H1 (cell line): Measurements from ENCODE around the gene UBE2K. TPM values are rescaled to one million over a fixed set of nuclear protein-coding genes. Genes with fewer than 3 reads are reported as not detected.
"Not testable (repeated sequence)": the region's sequence is repeated elsewhere in the genome, so short reads cannot be mapped to it uniquely, and the experiment has no call there.

Experiments
- CTCF ChIA-PET: fragments of 300-600 bp; sonication (Branson Sonifier 250); formaldehyde crosslinking; loops from one replicate; lab custom pipeline; 2021; ENCODE audit not compliant: partially characterized antibody; lab: Charles Lee
- POLR2A ChIA-PET: fragments of 300-600 bp; sonication (Branson Sonifier 250); formaldehyde crosslinking; loops from one replicate; lab custom pipeline; 2021; ENCODE audit warnings: inconsistent platforms; ENCODE audit not compliant: partially characterized antibody; lab: Charles Lee
- DNase-seq, 2 experiments: peaks; one replicate each; pipeline versions ENCODE4 v3.0.0 to v3.0.0-alpha.2; 2010 to 2022; ENCODE audit warnings: low spot score in 2 of 2, low read depth in 1 of 2, mixed read lengths in 1 of 2
- FAIRE-seq: peaks from 2 replicates; lab custom pipeline; 2011; peaks lifted over from hg19 to GRCh38; lab: Jason Lieb, UNC
- H2AFZ ChIP-seq: 2 replicates; pipeline ENCODE4 v1.8.1; 2012; ENCODE audit warnings: low read length, inconsistent platforms
- H2AK5ac ChIP-seq: 2 replicates; pipeline ENCODE4 v1.6.1; 2013; ENCODE audit warnings: low read depth, low read length
- H2BK120ac ChIP-seq: replicated peaks from 2 replicates; pipeline ENCODE3; 2013; ENCODE audit warnings: low read depth, low read length, inconsistent platforms
- H2BK12ac ChIP-seq: 2 replicates; pipeline ENCODE4 v1.6.1; 2013; ENCODE audit warnings: low read depth, low read length
- H2BK15ac ChIP-seq: 2 replicates; pipeline ENCODE4 v1.6.1; 2013; ENCODE audit warnings: low read length
- H2BK20ac ChIP-seq: 2 replicates; pipeline ENCODE4 v1.6.1; 2013; ENCODE audit warnings: low read length
- H2BK5ac ChIP-seq: 2 replicates; pipeline ENCODE4 v1.6.1; 2013; ENCODE audit warnings: low read depth, low read length
- H3K14ac ChIP-seq: 2 replicates; pipeline ENCODE4 v1.6.1; 2013; ENCODE audit warnings: inconsistent platforms; ENCODE audit not compliant: insufficient read length
- H3K18ac ChIP-seq: 2 replicates; pipeline ENCODE4 v1.6.1; 2013; ENCODE audit warnings: low read length; ENCODE audit errors: extremely low read depth
- H3K23ac ChIP-seq: 2 replicates; pipeline ENCODE4 v1.6.1; 2013; ENCODE audit warnings: inconsistent platforms; ENCODE audit not compliant: insufficient read length
- H3K23me2 ChIP-seq: 2 replicates; pipeline ENCODE4 v1.6.1; 2013; ENCODE audit warnings: low read depth, low read length
- H3K27ac ChIP-seq: 2 replicates; pipeline ENCODE4 v1.6.1; 2011; ENCODE audit warnings: low read depth, low read length, inconsistent platforms
- H3K27me3 ChIP-seq, 4 experiments: replicated peaks in 1 of 4; 1 replicate in 1 of 4; 2 replicates in 3 of 4; pipeline versions ENCODE4 v1.6.1 to v1.8.1; 2011 to 2013; ENCODE audit warnings: low read length in 3 of 4, mild to moderate bottlenecking in 3 of 4, inconsistent platforms in 2 of 4, mixed read lengths in 2 of 4, moderate library complexity in 1 of 4; ENCODE audit not compliant: control insufficient read depth in 3 of 4, insufficient read depth in 3 of 4; ENCODE audit errors: extremely low read depth in 1 of 4
- H3K36me3 ChIP-seq, 4 experiments: 2 replicates each; pipeline versions ENCODE4 v1.6.1 to v1.8.1; 2011 to 2013; ENCODE audit warnings: mild to moderate bottlenecking in 4 of 4, low read length in 3 of 4, moderate library complexity in 2 of 4, control low read depth in 1 of 4, inconsistent platforms in 1 of 4; ENCODE audit not compliant: insufficient read depth in 4 of 4, control insufficient read depth in 2 of 4
- H3K4ac ChIP-seq: replicated peaks from 2 replicates; pipeline ENCODE3; 2013; ENCODE audit warnings: low read length, low read depth, mixed read lengths, inconsistent platforms; ENCODE audit not compliant: insufficient read length
- H3K4me1 ChIP-seq, 4 experiments: replicated peaks in 1 of 4; 1 replicate in 1 of 4; 2 replicates in 3 of 4; pipeline versions ENCODE4 v1.6.1 to v1.8.1; 2011 to 2013; ENCODE audit warnings: low read length in 3 of 4, inconsistent platforms in 2 of 4, mixed read lengths in 1 of 4; ENCODE audit not compliant: insufficient read depth in 4 of 4, control insufficient read depth in 3 of 4
- H3K4me2 ChIP-seq, 2 experiments: 2 replicates each; pipeline versions ENCODE4 v1.6.1 to v1.8.1; 2011 to 2013; ENCODE audit warnings: low read depth in 2 of 2, low read length in 2 of 2, control low read depth in 1 of 2, inconsistent platforms in 1 of 2, mild to moderate bottlenecking in 1 of 2; ENCODE audit not compliant: insufficient read depth in 1 of 2
- H3K4me3 ChIP-seq, 4 experiments: fragments of 200-600, 300-600 bp in 1 of 4; sonication (generic), shearing (Covaris generic), sonication (Bioruptor Twin) in 1 of 4; 2 replicates each; pipeline versions ENCODE4 v1.5.1 to v1.8.1; 2011 to 2016; ENCODE audit warnings: low read length in 4 of 4, low read depth in 3 of 4, control low read depth in 2 of 4, inconsistent platforms in 2 of 4, mild to moderate bottlenecking in 2 of 4, mixed read lengths in 1 of 4, moderate library complexity in 1 of 4; ENCODE audit not compliant: insufficient read depth in 2 of 4; ENCODE audit errors: extremely low read depth in 1 of 4
- H3K56ac ChIP-seq: replicated peaks from 2 replicates; pipeline ENCODE3; 2013; ENCODE audit warnings: low read depth, mild to moderate bottlenecking, mixed read lengths, low read length, inconsistent platforms; ENCODE audit not compliant: insufficient read length
- H3K79me1 ChIP-seq: 2 replicates; pipeline ENCODE4 v1.6.1; 2013; ENCODE audit warnings: low read depth, low read length, control low read depth
- H3K79me2 ChIP-seq, 2 experiments: 2 replicates each; pipeline versions ENCODE4 v1.6.1 to v1.8.1; 2012 to 2013; ENCODE audit warnings: low read length in 2 of 2, mild to moderate bottlenecking in 2 of 2, inconsistent platforms in 1 of 2; ENCODE audit not compliant: insufficient read depth in 2 of 2, control insufficient read depth in 1 of 2
- H3K9ac ChIP-seq, 4 experiments: replicated peaks in 1 of 4; 1 replicate in 1 of 4; 2 replicates in 3 of 4; pipeline versions ENCODE4 v1.6.1 to v1.8.1; 2011 to 2013; ENCODE audit warnings: low read depth in 3 of 4, low read length in 3 of 4, control low read depth in 2 of 4, mild to moderate bottlenecking in 2 of 4, moderate library complexity in 2 of 4, inconsistent platforms in 1 of 4; ENCODE audit errors: extremely low read depth in 1 of 4
- H3K9me3 ChIP-seq, 2 experiments: 2 replicates each; pipeline versions ENCODE4 v1.6.1 to v1.8.1; 2012 to 2013; ENCODE audit warnings: mild to moderate bottlenecking in 2 of 2, moderate library complexity in 2 of 2, control low read depth in 1 of 2, inconsistent platforms in 1 of 2, low read depth in 1 of 2, low read length in 1 of 2, mixed read lengths in 1 of 2; ENCODE audit not compliant: insufficient read depth in 2 of 2
- H4K20me1 ChIP-seq, 2 experiments: replicated peaks in 1 of 2; 2 replicates each; pipeline versions ENCODE3 to v1.8.1; 2011 to 2013; ENCODE audit warnings: inconsistent platforms in 2 of 2, low read length in 2 of 2, mild to moderate bottlenecking in 1 of 2; ENCODE audit not compliant: insufficient read depth in 2 of 2, control insufficient read depth in 1 of 2
- H4K5ac ChIP-seq: 2 replicates; pipeline ENCODE4 v1.6.1; 2013; ENCODE audit warnings: low read length, low read depth, mixed read lengths, inconsistent platforms; ENCODE audit not compliant: insufficient read length
- H4K8ac ChIP-seq: 2 replicates; pipeline ENCODE4 v1.8.0; 2013; ENCODE audit warnings: mild to moderate bottlenecking, moderate library complexity, low read length, inconsistent platforms; ENCODE audit not compliant: insufficient read depth; ENCODE audit errors: extremely low read depth
- H4K91ac ChIP-seq: replicated peaks from 2 replicates; pipeline ENCODE3; 2013; ENCODE audit warnings: low read length, mixed read lengths, inconsistent platforms; ENCODE audit not compliant: insufficient read length
- WGBS, 2 experiments: shearing (Covaris generic) in 1 of 2; methylation state at CpG; one replicate each; pipeline versions ENCODE4 v1.1.6 to v1.1.7; 2013 to 2015; ENCODE audit warnings: low lambda C conversion rate in 2 of 2, mixed read lengths in 2 of 2, inconsistent platforms in 1 of 2, low coverage in 1 of 2, missing lambda C conversion rate in 1 of 2; ENCODE audit not compliant: insufficient replicate concordance in 2 of 2, insufficient coverage in 1 of 2, insufficient read length in 1 of 2; ENCODE audit errors: extremely low coverage in 1 of 2, missing lambda C conversion rate in 1 of 2; 5-methylcytosine and 5-hydroxymethylcytosine counted together
- polyA plus RNA-seq, 7 experiments: library from polyadenylated mRNA; depleted of rRNA in 3 of 7; stranded (reverse) in 5 of 7; unstranded in 2 of 7; fragments of >200 nt in 5 of 7; fragments of 200-250 nt in 2 of 7; gene quantifications; 1 replicate in 5 of 7; 2 replicates in 1 of 7; 4 replicates in 1 of 7; pipeline versions ENCODE4 v1.2.1 to v1.2.3, GENCODE V29; 2011 to 2013; ENCODE audit warnings: missing spikeins in 2 of 7, mixed read lengths in 2 of 7
- total RNA-seq: library from RNA; stranded (reverse); fragmentation: NEBNext Ultra II Directional; extraction: Animal tissue kit (Norgen Biotek cat#: 25700); gene quantifications from 2 replicates; pipeline ENCODE4 v1.2.1, GENCODE V29; 2021

UBE2K gene
- total and polyA plus RNA-seq, 2 of the 8 experiments (the other 6 are each of a cell fraction or from before 2014, with no cell fraction given) = 53.6 to 174 TPM

GRCh38 chr4:39781988-39782387, 84.1 kb downstream of the UBE2K start:
- not testable (repeated sequence) for H3K4me2 ChIP-seq, H2BK15ac ChIP-seq, H3K9ac ChIP-seq, H3K9me3 ChIP-seq, H3K4me3 ChIP-seq, H2AFZ ChIP-seq, H2BK20ac ChIP-seq, H2BK120ac ChIP-seq, H3K14ac ChIP-seq, FAIRE-seq, H3K4ac ChIP-seq, H4K91ac ChIP-seq, H4K8ac ChIP-seq, H4K5ac ChIP-seq, H3K23me2 ChIP-seq, H3K56ac ChIP-seq, DNase-seq, H3K23ac ChIP-seq, H2AK5ac ChIP-seq, H2BK12ac ChIP-seq, H3K27ac ChIP-seq, H4K20me1 ChIP-seq, H2BK5ac ChIP-seq, H3K18ac ChIP-seq, H3K4me1 ChIP-seq, H3K79me2 ChIP-seq, H3K27me3 ChIP-seq, H3K79me1 ChIP-seq
- CTCF ChIA-PET = interaction anchor here (1.3 kb wide), 1 partner anchor 68 kb away, joined by 3 read pairs; no protein-coding TSS in a partner anchor
- 88% methylated on average over 2 of the region's 2 CpGs; no CpG with 5 or more reads in 1 of the 2 experiments for WGBS, 2 experiments
- H3K36me3 ChIP-seq = peaks cover 0 to 34% (median 17%) of the 10 kb centered on the region in 4 experiments; a peak in 5 of 8 replicates
- POLR2A ChIA-PET = interaction anchor here (1.8 kb wide), 1 partner anchor 13 kb away, joined by 9 read pairs; no protein-coding TSS in a partner anchor
